VCaP (cell line): ENCODE data around the gene COL2A1.
A peak's percentile ranks its signal among the peaks of the same experiment; 100 is the strongest.

Experiments
- H3K27ac ChIP-seq: fragments of 450-650 bp; 2 replicates; pipeline ENCODE4 v1.5.1; 2017
- CTCF ChIP-seq: fragments of 450-650 bp; conservative IDR thresholded peaks from 2 replicates; pipeline ENCODE4 v1.5.1; 2017; ENCODE audit warnings: mild to moderate bottlenecking, moderate library complexity

Gene COL2A1

GRCh38 chr12:48004053-48004941 is at the start of gene COL2A1:
Gene COL2A1, minus strand, starts transcription at chr12:48004476. Its CDS starts 155 bp downstream, at chr12:48004321.
- H3K27ac ChIP-seq = peak within 1 kb of the TSS; percentile 14; the same call in 1 of the 2 replicates
- no peak for TF ChIP-seq CTCF

GRCh38 chr12:48053883-48054282 is 49.6 kb upstream of the COL2A1 start:
- TF ChIP-seq CTCF = no peak
- no peak overlapping the region for H3K27ac ChIP-seq

- no peak overlapping the region for H3K27ac ChIP-seq
- TF ChIP-seq CTCF = no peak
These were observed 48.8 kb upstream of the COL2A1 start for GRCh38 chr12:48053122-48053521.

DNA sequence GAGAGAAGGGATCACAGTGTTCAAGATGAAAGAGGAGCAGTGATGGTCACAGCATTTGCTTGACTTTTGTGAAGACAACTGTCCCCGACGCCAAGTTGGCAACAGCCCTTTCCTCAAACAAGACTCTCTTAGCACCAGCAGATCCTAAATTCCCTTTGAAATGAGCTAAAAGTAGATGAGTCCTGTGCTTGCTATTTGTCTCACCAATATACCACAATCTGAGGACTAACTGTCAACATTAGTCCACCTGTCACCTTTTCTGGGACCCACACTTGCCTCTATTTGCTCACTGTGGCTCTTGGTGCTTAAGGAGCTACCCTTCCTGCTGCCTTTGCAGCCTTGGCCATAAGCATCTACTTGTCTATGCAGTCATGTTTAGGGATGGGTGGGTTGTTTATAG is 47.4 kb upstream of the COL2A1 start:
- TF ChIP-seq CTCF = no peak
- H3K27ac ChIP-seq = no peak overlapping the region

- no peak for TF ChIP-seq CTCF
- no peak overlapping the region for H3K27ac ChIP-seq
These were observed 45.9 kb upstream of the COL2A1 start for GRCh38 chr12:48050174-48050573.

- no peak overlapping the region for H3K27ac ChIP-seq
- no peak for TF ChIP-seq CTCF
These were observed 41.8 kb upstream of the COL2A1 start for GRCh38 chr12:48045965-48046518.

GRCh38 chr12:48045061-48045846 is 41.0 kb upstream of the COL2A1 start:
- no peak overlapping the region for H3K27ac ChIP-seq
- TF ChIP-seq CTCF = no peak
